NCI-H1436 treated with DMSO at 0.1 percent for 48 hours (cell line): ENCODE results near the gene MARVELD1.

Experiments used
- DNase-seq: peaks from one replicate; lab custom pipeline; 2025; lab: John Stamatoyannopoulos, UW

Gene MARVELD1

GRCh38 chr10:97721871-97722780 is 8.6 kb downstream of the MARVELD1 start:
- no peak for DNase-seq

DNA sequence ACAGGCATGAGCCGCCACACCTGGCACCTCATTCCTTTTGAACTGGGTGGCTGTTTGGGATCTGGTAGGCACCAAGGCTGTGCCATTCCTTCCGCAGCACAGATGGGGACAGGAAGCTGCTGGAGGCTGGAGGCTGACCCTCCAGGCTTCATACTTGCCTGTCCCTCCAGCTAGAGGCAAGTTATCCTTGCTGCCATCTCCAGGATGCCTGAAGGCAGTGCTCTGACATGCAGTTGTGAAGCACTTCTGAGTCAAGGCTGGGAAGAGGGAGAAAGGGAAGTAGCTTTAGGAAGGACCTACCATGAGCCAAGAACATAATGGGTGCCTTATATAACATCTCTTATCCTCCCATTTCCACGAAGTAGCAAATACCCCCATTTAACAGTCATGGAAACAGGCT is 9.5 kb downstream of the MARVELD1 start:
- no peak for DNase-seq

- no peak for DNase-seq
Observed at GRCh38 chr10:97724341-97724941, 10.9 kb downstream of the MARVELD1 start.

GRCh38 chr10:97726636-97727178 is 13.2 kb downstream of the MARVELD1 start:
- DNase-seq, result no peak

DNA sequence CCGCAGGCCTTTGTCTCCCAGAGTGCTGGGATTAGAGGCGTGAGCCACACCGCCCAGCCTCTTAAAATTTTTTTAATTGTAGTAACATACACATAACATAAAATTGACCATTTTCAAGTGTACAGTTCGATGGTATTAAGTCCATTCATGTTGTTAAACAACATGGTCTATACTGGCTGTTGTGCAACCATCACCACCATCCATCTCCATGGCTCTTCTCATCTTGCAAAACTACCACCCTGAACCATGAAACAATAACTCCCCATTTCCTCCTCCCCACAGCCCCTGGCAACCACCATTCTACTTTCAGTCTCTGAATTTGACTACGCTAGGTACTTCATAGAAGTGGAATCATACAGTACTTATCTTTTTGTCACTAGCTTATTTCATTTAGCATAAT is 15.5 kb downstream of the MARVELD1 start:
- no peak for DNase-seq

GRCh38 chr10:97731346-97732051 is 18.0 kb downstream of the MARVELD1 start:
- DNase-seq, result no peak

- DNase-seq, result no peak
Observed at GRCh38 chr10:97732052-97732359, 18.5 kb downstream of the MARVELD1 start.

DNA sequence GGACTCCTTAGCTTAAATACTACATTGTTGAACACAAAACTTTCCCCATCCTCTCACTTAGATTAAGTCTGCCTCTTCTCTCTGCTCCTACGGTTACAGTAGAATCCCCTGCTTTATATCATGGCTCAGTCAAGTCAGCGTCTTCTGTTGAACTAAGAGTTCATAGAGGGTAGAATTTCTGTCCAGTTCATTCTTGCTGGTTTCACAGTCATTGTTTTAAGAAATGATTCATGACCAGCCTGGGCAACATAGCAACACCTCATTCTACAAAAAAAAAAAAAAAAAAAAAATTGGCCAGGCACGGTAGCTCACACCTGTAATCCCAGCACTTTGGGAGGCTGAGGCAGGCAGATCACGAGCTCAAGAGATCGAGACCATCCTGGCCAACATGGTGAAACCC is 19.7 kb downstream of the MARVELD1 start:
- DNase-seq, result no peak

DNA sequence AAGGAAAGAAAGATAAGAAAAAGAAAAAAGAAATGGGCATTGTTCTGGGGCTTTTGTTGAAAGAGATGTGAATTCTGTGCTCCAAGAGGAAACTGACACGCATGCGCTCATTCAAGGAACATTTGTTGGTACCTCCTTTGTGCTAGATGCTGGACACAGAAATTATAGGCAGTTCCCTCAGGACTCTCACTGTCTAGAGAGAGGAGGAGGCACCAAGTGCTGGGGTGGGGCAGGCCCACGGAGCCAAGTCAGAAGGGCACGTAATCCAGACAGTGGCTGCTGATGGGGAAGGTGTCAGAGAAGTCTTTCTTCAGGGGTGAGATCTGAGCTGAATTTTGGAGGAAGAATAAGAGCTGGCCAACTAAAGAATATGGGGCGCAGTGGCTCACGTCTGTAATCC is 20.5 kb downstream of the MARVELD1 start:
- no peak for DNase-seq

GRCh38 chr10:97736403-97736901 is 22.9 kb downstream of the MARVELD1 start:
- DNase-seq, result no peak

DNA sequence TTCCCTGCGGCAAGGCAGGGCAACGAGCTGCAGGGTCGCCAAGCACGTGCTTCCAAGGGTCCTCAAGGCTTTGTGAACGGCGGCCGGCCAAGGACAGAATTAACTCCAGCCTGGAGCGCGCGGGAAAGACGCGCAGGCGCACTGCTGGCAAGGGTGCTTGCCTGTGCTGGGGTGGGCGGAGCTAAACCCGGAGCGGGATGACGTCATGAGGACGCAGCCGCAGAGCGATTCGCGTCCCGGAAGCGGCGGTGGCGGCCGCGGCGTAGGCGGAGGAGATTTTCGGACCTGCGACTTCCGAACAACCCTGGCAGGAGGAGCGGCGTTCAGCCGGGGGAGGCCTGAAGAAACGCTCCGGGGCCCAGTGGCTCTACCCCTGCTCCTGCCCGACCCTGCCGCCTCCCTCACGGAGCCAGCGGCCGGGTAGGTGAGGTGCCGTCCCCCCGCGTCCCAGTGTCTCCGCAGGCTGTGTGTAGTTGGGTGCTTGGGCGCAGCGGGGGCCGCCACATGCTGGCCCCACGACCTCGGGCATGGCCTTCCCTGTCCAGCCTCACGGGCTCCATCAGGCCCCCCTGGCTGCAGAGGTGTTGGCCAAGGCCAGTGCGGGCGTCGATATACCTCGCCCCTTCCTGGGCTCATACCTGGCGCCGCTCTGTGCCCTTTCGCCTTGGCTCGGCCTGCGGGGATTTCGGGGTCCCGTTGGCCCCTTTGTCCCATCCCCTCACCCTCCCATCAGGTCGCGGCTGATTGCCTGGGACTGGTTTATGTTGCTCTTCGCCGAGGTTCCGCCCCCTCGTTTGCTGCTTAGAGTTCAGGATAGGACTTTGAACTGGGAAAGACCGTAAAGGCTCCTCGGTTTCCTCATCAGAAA is 23.6 kb downstream of the MARVELD1 start, which contains the start of gene ZFYVE27:
ZFYVE27 (plus strand) TSS at position 227 of the 868 bp plus-strand sequence. CDS start 1,350 bp downstream, outside the sequence.
- peak; percentile 89 for DNase-seq

GRCh38 chr10:97737770-97738265 is 24.3 kb downstream of the MARVELD1 start:
- DNase-seq, result no peak

- no peak for DNase-seq
Observed at GRCh38 chr10:97738616-97739015, 25.1 kb downstream of the MARVELD1 start.

GRCh38 chr10:97740613-97741012 is 27.1 kb downstream of the MARVELD1 start:
- no peak for DNase-seq

- DNase-seq, result no peak
Observed at GRCh38 chr10:97743169-97743943, 29.8 kb downstream of the MARVELD1 start.

- no peak for DNase-seq
Observed at GRCh38 chr10:97744405-97745035, 31.0 kb downstream of the MARVELD1 start.

- DNase-seq, result no peak
Observed at GRCh38 chr10:97747573-97747972, 34.0 kb downstream of the MARVELD1 start.

DNA sequence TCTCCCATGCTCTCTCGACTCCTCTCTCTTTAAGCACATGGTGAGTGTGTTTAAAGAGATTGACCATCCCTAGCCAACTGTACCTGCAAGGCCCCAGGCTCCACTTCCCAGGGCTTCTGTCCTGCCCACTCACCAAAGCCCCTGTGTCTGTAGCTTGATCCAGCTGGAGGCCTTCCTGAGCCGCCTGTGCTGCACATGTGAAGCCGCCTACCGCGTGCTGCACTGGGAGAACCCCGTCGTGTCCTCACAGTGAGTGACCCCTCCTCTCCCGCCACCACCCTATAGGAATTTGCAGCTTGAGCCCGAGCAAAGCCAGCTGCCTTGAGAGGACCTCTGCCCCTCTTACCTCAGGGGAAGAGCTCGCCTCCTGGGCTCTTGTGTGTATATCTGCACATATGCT is 34.6 kb downstream of the MARVELD1 start:
- DNase-seq, result no peak

DNA sequence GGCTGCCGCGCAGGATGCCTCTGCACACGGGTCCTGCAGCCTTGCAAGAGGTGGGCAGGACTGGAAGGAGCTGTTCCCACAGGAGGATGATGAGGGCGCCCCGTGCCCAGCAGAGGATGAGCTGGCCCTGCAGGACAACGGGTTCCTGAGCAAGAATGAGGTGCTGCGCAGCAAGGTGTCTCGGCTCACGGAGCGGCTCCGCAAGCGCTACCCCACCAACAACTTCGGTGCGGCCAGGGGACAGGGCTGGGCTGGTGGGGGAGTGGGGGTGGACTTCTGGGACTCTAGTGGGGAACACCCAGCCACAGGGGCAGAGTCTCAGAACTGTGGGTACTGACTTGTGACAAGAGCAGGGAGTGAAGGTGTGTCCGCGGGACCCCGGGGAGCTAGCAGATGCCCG is 39.4 kb downstream of the MARVELD1 start:
- DNase-seq, result no peak

GRCh38 chr10:97754726-97755125 is 41.2 kb downstream of the MARVELD1 start:
- no peak for DNase-seq
